Heart right ventricle (tissue), 16 donors: ENCODE measurements around the gene MSTN. TPM values are rescaled to one million over a fixed set of nuclear protein-coding genes. Genes with fewer than 3 reads are reported as not detected.

Experiments used
- ATAC-seq, 8 donors: fragments of 200-7000 bp; cut with Tn5 transposase; one replicate each; pipeline ENCODE4 v1.9.1; 2020; ENCODE audit warnings: mild to moderate bottlenecking in 8 of 8, moderate library complexity in 8 of 8, moderate number of reproducible peaks in 1 of 8
- DNase-seq, 2 donors: peaks; one replicate each; pipeline ENCODE4 v3.0.0-alpha.2; 2020
- H3K27ac ChIP-seq, 10 donors: fragments of 200-600 bp; sonication (generic) in 2 of 10; one replicate each; pipeline versions ENCODE4 v1.5.0 to v1.8.0; 2020 to 2022; ENCODE audit warnings: mild to moderate bottlenecking in 3 of 10
- H3K27me3 ChIP-seq, 7 donors: fragments of 200-600 bp; one replicate each; pipeline ENCODE4 v1.8.0; 2021 to 2022; ENCODE audit warnings: mild to moderate bottlenecking in 2 of 7
- H3K36me3 ChIP-seq, 9 donors: fragments of 200-600 bp; sonication (generic) in 1 of 9; one replicate each; pipeline versions ENCODE4 v1.5.0 to v1.8.0; 2020 to 2022; ENCODE audit warnings: mild to moderate bottlenecking in 2 of 9
- H3K4me1 ChIP-seq, 9 donors: fragments of 200-600 bp; sonication (generic) in 1 of 9; one replicate each; pipeline versions ENCODE4 v1.5.0 to v1.8.0; 2020 to 2022; ENCODE audit warnings: mild to moderate bottlenecking in 4 of 9
- H3K4me3 ChIP-seq, 10 donors: fragments of 200-600 bp; sonication (generic) in 2 of 10; one replicate each; pipeline versions ENCODE4 v1.5.0 to v1.8.0; 2020 to 2022; ENCODE audit warnings: mild to moderate bottlenecking in 7 of 10, moderate library complexity in 2 of 10
- H3K9me3 ChIP-seq, 11 donors: fragments of 200-600 bp in 10 of 11; sonication (generic) in 2 of 11; one replicate each; pipeline versions ENCODE4 v1.5.0 to v1.8.0; 2013 to 2022; ENCODE audit warnings: mild to moderate bottlenecking in 2 of 11, control low read depth in 1 of 11, moderate library complexity in 1 of 11
- WGBS, 2 donors: extraction: QIAGEN DNeasy Blood & Tissue Kit; methylation state at CpG; one replicate each; pipeline ENCODE4 v1.1.7; 2013; ENCODE audit warnings: inconsistent platforms in 1 of 2; 5-methylcytosine and 5-hydroxymethylcytosine counted together
- intact Hi-C, 10 donors: fragments of 100-400 bp; cut with DNase I; formaldehyde crosslinking; loops; one replicate each; pipeline versions ENCODE4 v1.11.1 to v1.14.2; 2022
- polyA plus RNA-seq, 2 donors: library from polyadenylated mRNA; stranded (reverse); fragments of 200-250 nt; gene quantifications; one replicate each; pipeline ENCODE4 v1.2.3, GENCODE V29; 2013
- total RNA-seq, 10 donors: library from RNA; stranded (reverse); fragmentation: NEBNext Ultra II Directional in 3 of 10; extraction: Animal tissue kit (Norgen Biotek cat#: 25700) in 3 of 10; gene quantifications; one replicate each; pipeline versions ENCODE4 v1.2.1 to v1.2.4, GENCODE V29; 2021 to 2023
- TF ChIP-seq, protein P1 (sequence below), 9 donors: fragments of 200-600 bp; sonication (generic) in 2 of 9; IDR thresholded peaks; one replicate each; pipeline versions ENCODE4 v1.5.0 to v1.8.0; 2021 to 2022; ENCODE audit warnings: antibody characterized with exemption in 9 of 9, mild to moderate bottlenecking in 5 of 9, moderate library complexity in 1 of 9
- donor health status: Arrhythmogenic right ventricular cardiomyopathy.
- donor health status: ischemic (EF 13 %, LVEDD 7.1; RV severe dilation, severe dysfunction).
- donor health status: healthy with polysubstance abuse.
- donor health status: DM: no; HTN: yes; CAD: no.
- donor health status: DM: no; HTN: no; CAD: no.
- donor health status: ischemic (EF 25% LVEDD 6.9; RV normal size, moderate dysfunction).
- donor health status: ischemic (EF 25% LVEDD 5.7; RV mildly dilated, moderate dysfunction).
- donor health status: healthy.
- donor health status: DM: yes; HTN: yes; CAD: no.
- donor health status: Ischemic cardiomyopathy.
- donor health status: ischemic (EF 35%, LVEDD 5.7; RV mildly dilated, moderate dysfunction).
- donor health status: nonischemic (EF 11% LVEDD 7.7; RV severe dilation, severe dysfunction).
- donor health status: DM: yes; HTN: yes; CAD: no.
- donor health status: PGD.
- donor health status: ischemic (EF 29% LVEDD 5.4; RV normal size, mild dysfunction).
- donor health status: nonischemic (EF 23%, LVEDD 6.1; RV moderate dilation, normal function).

MSTN gene
- total and polyA plus RNA-seq, 12 donors: 0.04 to 0.71 (median 0.21) TPM; not detected in 3

- no peak overlapping the region for H3K27ac ChIP-seq
- TF ChIP-seq, protein P1, sequence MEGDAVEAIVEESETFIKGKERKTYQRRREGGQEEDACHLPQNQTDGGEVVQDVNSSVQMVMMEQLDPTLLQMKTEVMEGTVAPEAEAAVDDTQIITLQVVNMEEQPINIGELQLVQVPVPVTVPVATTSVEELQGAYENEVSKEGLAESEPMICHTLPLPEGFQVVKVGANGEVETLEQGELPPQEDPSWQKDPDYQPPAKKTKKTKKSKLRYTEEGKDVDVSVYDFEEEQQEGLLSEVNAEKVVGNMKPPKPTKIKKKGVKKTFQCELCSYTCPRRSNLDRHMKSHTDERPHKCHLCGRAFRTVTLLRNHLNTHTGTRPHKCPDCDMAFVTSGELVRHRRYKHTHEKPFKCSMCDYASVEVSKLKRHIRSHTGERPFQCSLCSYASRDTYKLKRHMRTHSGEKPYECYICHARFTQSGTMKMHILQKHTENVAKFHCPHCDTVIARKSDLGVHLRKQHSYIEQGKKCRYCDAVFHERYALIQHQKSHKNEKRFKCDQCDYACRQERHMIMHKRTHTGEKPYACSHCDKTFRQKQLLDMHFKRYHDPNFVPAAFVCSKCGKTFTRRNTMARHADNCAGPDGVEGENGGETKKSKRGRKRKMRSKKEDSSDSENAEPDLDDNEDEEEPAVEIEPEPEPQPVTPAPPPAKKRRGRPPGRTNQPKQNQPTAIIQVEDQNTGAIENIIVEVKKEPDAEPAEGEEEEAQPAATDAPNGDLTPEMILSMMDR (IDR thresholded peaks at IDR 0.05): no peak
- H3K9me3 ChIP-seq: peaks cover 0 to 9% (median 0%) of the 10 kb centered on the region in 11 donors
- ATAC-seq: no peak
- no peaks in the 10 kb centered on the region for H3K36me3 ChIP-seq
- intact Hi-C loops: loop anchor here in 7 of 10 donors (10.0 kb wide), 6 partner anchors 103 to 723 kb away; a partner anchor contains a TSS
- H3K27me3 ChIP-seq: no peaks in the 10 kb centered on the region
- H3K4me1 ChIP-seq: no peaks in the 10 kb centered on the region
- 96 to 98% methylated on average over 1 of the region's 1 CpG for WGBS, 2 donors
- DNase-seq: no peak
- no peak overlapping the region for H3K4me3 ChIP-seq
Measured at GRCh38 chr2:190082118-190082517, 19.6 kb upstream of the MSTN start.

DNA sequence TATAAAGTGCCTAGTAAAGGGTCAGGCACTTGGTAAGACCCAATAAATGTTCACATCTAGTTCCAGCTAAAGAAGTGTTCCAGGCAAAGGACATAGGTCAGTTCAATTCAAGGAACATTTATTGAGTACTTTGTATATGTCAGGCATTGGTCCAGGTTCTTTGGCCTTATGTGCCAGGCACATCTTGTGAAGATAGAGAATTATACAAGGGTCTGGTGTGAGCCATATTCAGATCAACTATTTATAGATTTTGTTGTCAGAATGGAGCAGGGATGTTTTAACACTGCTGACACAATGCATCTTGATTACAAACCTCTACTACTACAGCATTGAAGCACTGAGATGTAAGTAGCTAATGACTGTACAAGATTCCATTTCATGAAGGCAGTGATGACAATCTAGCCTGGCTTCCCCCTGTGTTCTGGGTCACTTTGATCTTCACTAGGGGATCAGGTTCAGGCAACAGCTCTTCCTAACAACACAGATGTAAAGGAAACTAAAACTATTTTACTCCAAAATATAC, 18.1 kb upstream of the MSTN start:
- no peak overlapping the region for H3K4me3 ChIP-seq
- DNase-seq (no peak), ATAC-seq (peak in 2 of 8 donors; percentile 33 to 62)
- TF ChIP-seq, protein P1 (IDR thresholded peaks at IDR 0.05): no peak
- intact Hi-C loops: loop anchor here in 7 of 10 donors (10.0 kb wide), 6 partner anchors 104 to 724 kb away; a partner anchor contains a TSS
- H3K4me1 ChIP-seq: no peaks in the 10 kb centered on the region
- no peak overlapping the region for H3K27ac ChIP-seq
- H3K9me3 ChIP-seq: peaks cover 0 to 20% (median 4%) of the 10 kb centered on the region in 11 donors
- no peaks in the 10 kb centered on the region for H3K27me3 ChIP-seq
- no peaks in the 10 kb centered on the region for H3K36me3 ChIP-seq

GRCh38 chr2:190079160-190079559, 16.6 kb upstream of the MSTN start:
- Histone ChIP-seq H3K27ac (no peak overlapping the region), H3K27me3 (no peaks in the 10 kb centered on the region), H3K4me3 (no peak overlapping the region), H3K9me3 (peaks cover 0 to 26% (median 4%) of the 10 kb centered on the region in 11 donors), H3K4me1 (no peaks in the 10 kb centered on the region), H3K36me3 (no peaks in the 10 kb centered on the region)
- ATAC-seq (no peak), DNase-seq (no peak)
- TF ChIP-seq, protein P1 (IDR thresholded peaks at IDR 0.05): no peak
- intact Hi-C loops: loop anchor here in 2 of 10 donors (10.0 kb wide), 1 partner anchor 284 kb away; no protein-coding TSS in a partner anchor
- 91 to 94% methylated on average over 2 of the region's 2 CpGs for WGBS, 2 donors

- H3K36me3 ChIP-seq: no peaks in the 10 kb centered on the region
- no peak overlapping the region for H3K4me3 ChIP-seq
- no peak for ATAC-seq
- peaks cover 0 to 26% (median 4%) of the 10 kb centered on the region in 11 donors for H3K9me3 ChIP-seq
- TF ChIP-seq, protein P1 (IDR thresholded peaks at IDR 0.05): no peak
- no peak overlapping the region for H3K27ac ChIP-seq
- no peaks in the 10 kb centered on the region for H3K27me3 ChIP-seq
- intact Hi-C loops: loop anchor here in 2 of 10 donors (10.0 kb wide), 1 partner anchor 281 kb away; no protein-coding TSS in a partner anchor
- no peak for DNase-seq
- no peaks in the 10 kb centered on the region for H3K4me1 ChIP-seq
Measured at GRCh38 chr2:190075623-190076022, 13.1 kb upstream of the MSTN start.
